ENCODE results near the gene DUSP22. TPM values are rescaled to one million over a fixed set of nuclear protein-coding genes. Genes with fewer than 3 reads are reported as not detected.

Gene DUSP22
- total RNA-seq, 1 donor from 2014 or later = 40.0 TPM

DNA sequence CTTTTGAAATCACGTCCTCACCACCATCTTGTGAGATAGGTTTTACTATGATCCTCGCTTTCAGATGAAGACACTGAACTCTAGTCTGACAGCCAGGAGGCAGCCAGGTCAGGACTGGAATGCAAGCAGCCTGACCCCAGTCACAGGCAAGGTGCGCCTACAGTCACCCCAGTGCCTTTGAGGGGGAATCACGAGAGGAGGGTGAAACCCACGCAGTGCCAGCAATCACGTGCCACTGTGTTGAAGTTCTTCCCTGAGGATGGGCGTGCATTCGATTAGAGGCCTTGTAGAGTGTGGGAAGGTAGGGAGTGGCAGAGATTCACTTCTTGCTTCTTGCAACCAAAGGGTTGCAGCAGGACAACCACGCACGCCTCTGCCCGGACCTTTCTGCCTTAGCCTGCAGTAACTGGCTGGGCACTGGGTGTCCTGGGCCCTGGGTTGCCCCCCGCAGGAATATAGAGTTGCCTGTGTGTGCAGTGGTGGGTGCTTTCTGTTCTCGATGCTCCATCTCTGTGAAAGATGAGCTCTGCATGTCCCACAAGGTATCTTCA is 65.6 kb downstream of the DUSP22 start:
- H3K4me2 ChIP-seq = no peak overlapping the region
- H3K27ac ChIP-seq = no peak overlapping the region
- peaks cover 8% of the 10 kb centered on the region for H3K4me1 ChIP-seq
- H2AFZ ChIP-seq (replicated peaks) = no peak overlapping the region
- no peak overlapping the region for H3K9ac ChIP-seq
- Mint-ChIP-seq H3K4me3 (no peak overlapping the region), H3K9me3 (peaks cover 68% of the 10 kb centered on the region), H3K27ac (no peak overlapping the region), H3K36me3 (peaks cover 2% of the 10 kb centered on the region), H3K4me1 (peaks cover 15% of the 10 kb centered on the region), H3K27me3 (ENCODE audit: insufficient read depth, low read depth) (peaks cover 4% of the 10 kb centered on the region)
- no peak overlapping the region for H3K4me3 ChIP-seq
- DNase-seq (ENCODE audit: low spot score) = no peak
- TF ChIP-seq EZH2 (IDR thresholded peaks at IDR 0.05) (no peak), EZH2phosphoT487 (IDR thresholded peaks at IDR 0.05) (no peak)
- TF ChIP-seq, protein P1, sequence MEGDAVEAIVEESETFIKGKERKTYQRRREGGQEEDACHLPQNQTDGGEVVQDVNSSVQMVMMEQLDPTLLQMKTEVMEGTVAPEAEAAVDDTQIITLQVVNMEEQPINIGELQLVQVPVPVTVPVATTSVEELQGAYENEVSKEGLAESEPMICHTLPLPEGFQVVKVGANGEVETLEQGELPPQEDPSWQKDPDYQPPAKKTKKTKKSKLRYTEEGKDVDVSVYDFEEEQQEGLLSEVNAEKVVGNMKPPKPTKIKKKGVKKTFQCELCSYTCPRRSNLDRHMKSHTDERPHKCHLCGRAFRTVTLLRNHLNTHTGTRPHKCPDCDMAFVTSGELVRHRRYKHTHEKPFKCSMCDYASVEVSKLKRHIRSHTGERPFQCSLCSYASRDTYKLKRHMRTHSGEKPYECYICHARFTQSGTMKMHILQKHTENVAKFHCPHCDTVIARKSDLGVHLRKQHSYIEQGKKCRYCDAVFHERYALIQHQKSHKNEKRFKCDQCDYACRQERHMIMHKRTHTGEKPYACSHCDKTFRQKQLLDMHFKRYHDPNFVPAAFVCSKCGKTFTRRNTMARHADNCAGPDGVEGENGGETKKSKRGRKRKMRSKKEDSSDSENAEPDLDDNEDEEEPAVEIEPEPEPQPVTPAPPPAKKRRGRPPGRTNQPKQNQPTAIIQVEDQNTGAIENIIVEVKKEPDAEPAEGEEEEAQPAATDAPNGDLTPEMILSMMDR (IDR thresholded peaks at IDR 0.05) = no peak
- H3K27me3 ChIP-seq = no peaks in the 10 kb centered on the region
- peaks cover 6% of the 10 kb centered on the region for H3K9me3 ChIP-seq (ENCODE audit: low read depth)
- no peaks in the 10 kb centered on the region for H4K20me1 ChIP-seq (ENCODE audit: low read depth)
- H3K79me2 ChIP-seq (ENCODE audit: low read depth) = no peaks in the 10 kb centered on the region
- no peaks in the 10 kb centered on the region for H3F3A ChIP-seq (ENCODE audit: low read depth)
- H3K36me3 ChIP-seq = no peaks in the 10 kb centered on the region

DNA sequence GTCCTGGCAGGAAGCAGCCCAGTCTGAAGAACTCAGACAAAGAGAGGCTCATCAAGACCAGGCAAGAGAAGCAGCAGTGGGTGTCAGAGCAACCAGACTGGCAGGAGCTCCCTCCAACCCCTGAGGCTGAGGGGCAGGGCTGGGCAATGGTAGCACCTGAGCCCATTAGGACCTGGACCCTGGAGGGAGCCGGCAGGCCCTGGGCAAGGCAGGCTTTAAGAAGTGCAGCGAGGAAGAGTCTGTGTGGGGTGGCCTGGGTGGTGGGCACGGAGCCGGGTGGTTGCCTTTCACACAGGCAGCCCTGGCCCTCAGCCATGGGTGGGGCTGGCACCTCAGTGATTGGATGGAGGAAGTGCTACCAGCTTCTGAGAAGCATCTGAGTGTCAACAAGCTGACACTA is 66.1 kb downstream of the DUSP22 start:
- H3K36me3 Mint-ChIP-seq = peaks cover 2% of the 10 kb centered on the region
- Histone ChIP-seq H3K4me3 (no peak overlapping the region), H3K79me2 (ENCODE audit: low read depth) (no peaks in the 10 kb centered on the region), H3K9ac (no peak overlapping the region), H3K27ac (no peak overlapping the region), H3K27me3 (no peaks in the 10 kb centered on the region), H3K9me3 (ENCODE audit: low read depth) (peaks cover 11% of the 10 kb centered on the region), H3K4me1 (peaks cover 8% of the 10 kb centered on the region), H2AFZ (replicated peaks) (no peak overlapping the region), H4K20me1 (ENCODE audit: low read depth) (no peaks in the 10 kb centered on the region), H3K4me2 (no peak overlapping the region), H3F3A (ENCODE audit: low read depth) (no peaks in the 10 kb centered on the region), H3K36me3 (no peaks in the 10 kb centered on the region)
- H3K4me1 Mint-ChIP-seq = peaks cover 13% of the 10 kb centered on the region
- peaks cover 4% of the 10 kb centered on the region for H3K27me3 Mint-ChIP-seq (ENCODE audit: insufficient read depth, low read depth)
- peaks cover 70% of the 10 kb centered on the region for H3K9me3 Mint-ChIP-seq
- TF ChIP-seq EZH2phosphoT487 (IDR thresholded peaks at IDR 0.05) (no peak), EZH2 (IDR thresholded peaks at IDR 0.05) (no peak)
- TF ChIP-seq, protein P1 (IDR thresholded peaks at IDR 0.05) = no peak
- H3K27ac Mint-ChIP-seq = no peak overlapping the region
- no peak overlapping the region for H3K4me3 Mint-ChIP-seq
- DNase-seq (ENCODE audit: low spot score) = no peak

DNA sequence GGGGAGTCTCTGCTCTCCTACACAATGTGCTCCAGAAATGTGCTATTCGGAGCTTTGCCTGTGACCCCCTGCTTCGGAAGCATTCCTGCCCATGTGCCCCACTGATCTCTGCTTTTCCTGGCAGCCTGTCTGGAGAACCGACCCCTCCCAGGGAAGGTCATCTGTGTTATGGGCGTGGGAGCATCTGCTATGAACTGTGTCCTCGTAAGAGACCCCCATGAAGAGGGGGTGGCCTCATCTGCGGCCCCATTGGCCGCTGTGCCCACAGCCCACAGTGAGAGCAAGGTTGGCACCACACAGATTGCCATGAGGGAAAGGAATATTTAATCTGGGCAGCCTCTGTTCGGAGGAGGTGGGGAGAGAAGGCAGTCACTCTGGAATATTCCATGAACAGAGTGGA is 66.6 kb downstream of the DUSP22 start:
- DNase-seq (ENCODE audit: low spot score) = no peak
- H3K9me3 Mint-ChIP-seq = peaks cover 73% of the 10 kb centered on the region
- Histone ChIP-seq H3K9ac (no peak overlapping the region), H2AFZ (replicated peaks) (no peak overlapping the region), H3K4me2 (no peak overlapping the region), H3K27ac (no peak overlapping the region), H3K4me1 (peaks cover 8% of the 10 kb centered on the region), H4K20me1 (ENCODE audit: low read depth) (no peaks in the 10 kb centered on the region), H3K9me3 (ENCODE audit: low read depth) (peaks cover 14% of the 10 kb centered on the region), H3K4me3 (no peak overlapping the region), H3K36me3 (no peaks in the 10 kb centered on the region), H3F3A (ENCODE audit: low read depth) (no peaks in the 10 kb centered on the region), H3K79me2 (ENCODE audit: low read depth) (no peaks in the 10 kb centered on the region), H3K27me3 (no peaks in the 10 kb centered on the region)
- TF ChIP-seq, protein P1 (IDR thresholded peaks at IDR 0.05) = no peak
- TF ChIP-seq EZH2phosphoT487 (IDR thresholded peaks at IDR 0.05) (no peak), EZH2 (IDR thresholded peaks at IDR 0.05) (no peak)
- H3K27me3 Mint-ChIP-seq (ENCODE audit: insufficient read depth, low read depth) = peaks cover 4% of the 10 kb centered on the region
- peak overlapping the region; percentile 87 for H3K27ac Mint-ChIP-seq
- H3K4me1 Mint-ChIP-seq = peaks cover 12% of the 10 kb centered on the region
- H3K36me3 Mint-ChIP-seq = peaks cover 2% of the 10 kb centered on the region
- H3K4me3 Mint-ChIP-seq = no peak overlapping the region
